Omental fat pad (tissue), 4 donors: ENCODE results near the gene MAPT. TPM values are rescaled to one million over a fixed set of nuclear protein-coding genes. Genes with fewer than 3 reads are reported as not detected.

Experiments used
- ATAC-seq: fragments of 150-250 bp; one replicate; pipeline ENCODE4 v1.9.1; 2016; ENCODE audit warnings: mild to moderate bottlenecking, moderate library complexity; ENCODE audit not compliant: low FRiP score
- DNase-seq: peaks from one replicate; pipeline ENCODE4 v3.0.0-alpha.2; 2019; ENCODE audit warnings: low spot score
- CTCF ChIP-seq, 3 donors: fragments of 450-650 bp; IDR thresholded peaks; one replicate each; pipeline ENCODE4 v1.5.1; 2016 to 2017; ENCODE audit warnings: antibody characterized with exemption in 3 of 3, mild to moderate bottlenecking in 3 of 3, moderate library complexity in 2 of 3
- total RNA-seq, 4 donors: library from RNA; depleted of rRNA; stranded (reverse); fragments of >200 nt; gene quantifications; one replicate each; pipeline ENCODE4 v1.1.0, GENCODE V29; 2016

MAPT gene
- total RNA-seq, 4 donors from 2014 or later, result 4.3 to 18.2 (median 6.4) TPM

DNA sequence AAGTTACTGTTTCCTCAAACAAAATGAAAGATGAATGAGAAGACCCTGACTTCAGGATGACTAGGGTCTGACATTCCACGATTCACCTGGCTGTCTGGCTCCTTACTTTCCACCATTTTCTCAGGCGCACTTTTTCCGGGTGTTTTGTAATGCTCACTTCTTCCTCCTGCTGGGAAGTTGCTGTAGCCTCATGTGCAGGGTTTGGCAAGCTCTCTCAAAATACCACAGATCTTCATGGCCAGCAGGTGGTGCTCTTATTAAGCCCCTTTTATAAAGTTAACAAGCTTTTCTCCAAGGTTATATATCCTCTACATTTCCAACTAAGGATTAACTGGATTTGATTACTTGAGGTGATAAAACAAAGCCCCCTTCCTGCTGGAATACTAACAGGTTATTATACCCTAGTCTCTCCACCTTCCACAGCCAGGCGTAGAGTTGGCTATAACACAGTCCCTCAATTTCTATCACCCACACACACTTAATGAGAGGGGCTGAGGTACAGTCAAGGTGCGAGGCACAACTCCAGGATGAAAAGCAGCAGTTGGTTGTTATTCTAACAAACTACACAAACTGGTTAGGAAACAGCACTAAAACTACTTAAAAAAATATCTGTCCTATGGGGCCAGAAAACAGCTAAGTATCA lies 150.1 kb downstream of the MAPT start:
- DNase-seq, result peak; percentile 45
- ATAC-seq, result peak; percentile 80
- peak in 2 of 3 donors; percentile 57 to 77 for TF ChIP-seq CTCF (IDR thresholded peaks at IDR 0.05)

GRCh38 chr17:46044989-46045388 lies 150.6 kb downstream of the MAPT start:
- no peak for ATAC-seq
- no peak for TF ChIP-seq CTCF (IDR thresholded peaks at IDR 0.05)
- DNase-seq, result no peak

- TF ChIP-seq CTCF (IDR thresholded peaks at IDR 0.05), result no peak
- ATAC-seq (no peak), DNase-seq (no peak)
Measured at GRCh38 chr17:46045639-46046038, 151.3 kb downstream of the MAPT start.

DNA sequence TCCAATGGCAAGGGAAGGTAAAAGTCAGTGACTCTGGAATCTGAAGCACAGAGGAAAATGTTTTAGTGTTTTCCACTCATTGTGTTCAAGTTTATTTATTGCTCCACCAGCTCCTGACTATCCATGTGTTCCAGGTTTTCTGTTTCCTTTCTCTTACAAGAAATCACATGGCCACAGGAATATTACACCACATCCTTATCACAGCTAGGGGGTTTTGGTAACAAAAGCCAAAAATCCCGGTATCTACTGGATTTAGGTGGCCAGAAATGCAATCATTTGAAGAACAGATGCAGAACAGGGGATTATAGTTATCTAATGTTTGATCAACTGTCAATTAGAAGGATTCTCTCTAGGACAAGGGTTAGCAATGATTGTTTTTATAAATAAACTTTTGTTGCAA lies 152.6 kb downstream of the MAPT start:
- DNase-seq (no peak), ATAC-seq (peak; percentile 25)

GRCh38 chr17:46047398-46047797 lies 153.0 kb downstream of the MAPT start:
- ATAC-seq (no peak), DNase-seq (no peak)
- TF ChIP-seq CTCF (IDR thresholded peaks at IDR 0.05), result no peak

More for the DNA sequence above, 152.6 kb downstream of the MAPT start:
- TF ChIP-seq CTCF (IDR thresholded peaks at IDR 0.05), result no peak

GRCh38 chr17:46047856-46048255 lies 153.5 kb downstream of the MAPT start:
- DNase-seq (no peak), ATAC-seq (no peak)
- TF ChIP-seq CTCF (IDR thresholded peaks at IDR 0.05), result no peak

GRCh38 chr17:46049656-46050055 lies 155.3 kb downstream of the MAPT start:
- no peak for DNase-seq
- no peak for TF ChIP-seq CTCF (IDR thresholded peaks at IDR 0.05)
- ATAC-seq, result no peak
